WTC11 (cell line): ENCODE measurements around the gene ZC3H12C. TPM values are rescaled to one million over a fixed set of nuclear protein-coding genes. Genes with fewer than 3 reads are reported as not detected.

Experiments
- ATAC-seq: fragments of 200-7000 bp; cut with Tn5 transposase; 2 replicates; pipeline ENCODE4 v1.10.0; 2021; ENCODE audit warnings: mild to moderate bottlenecking, moderate library complexity
- CTCF ChIA-PET: fragments of 300-600 bp; sonication (Branson Sonifier 250); formaldehyde crosslinking; loops from one replicate; lab custom pipeline; 2021; ENCODE audit warnings: antibody characterized with exemption; lab: Charles Lee
- POLR2A ChIA-PET: fragments of 350-600 bp; sonication (Branson Sonifier 250); formaldehyde crosslinking; loops from one replicate; lab custom pipeline; 2021; ENCODE audit warnings: antibody characterized with exemption; lab: Charles Lee
- DNase-seq: peaks from one replicate; pipeline ENCODE4 v3.0.0; 2021; ENCODE audit warnings: low spot score
- H3K27ac Mint-ChIP-seq: 2 replicates; pipeline ENCODE4 v1.8.0; 2021; ENCODE audit warnings: mixed read lengths
- H3K27me3 Mint-ChIP-seq: 2 replicates; pipeline ENCODE4 v1.8.0; 2021; ENCODE audit warnings: low read depth, mild to moderate bottlenecking, moderate library complexity, mixed read lengths
- H3K36me3 Mint-ChIP-seq: 2 replicates; pipeline ENCODE4 v1.8.0; 2021; ENCODE audit warnings: mixed read lengths
- H3K4me1 Mint-ChIP-seq: 2 replicates; pipeline ENCODE4 v1.8.0; 2022; ENCODE audit warnings: mixed read lengths
- H3K4me3 Mint-ChIP-seq: 2 replicates; pipeline ENCODE4 v1.8.0; 2021; ENCODE audit warnings: mild to moderate bottlenecking, moderate library complexity, mixed read lengths
- H3K9me3 Mint-ChIP-seq: 2 replicates; pipeline ENCODE4 v1.8.0; 2021; ENCODE audit warnings: mixed read lengths
- ATF1 ChIP-seq: sonication (generic); formaldehyde crosslinking; IDR thresholded peaks from 2 replicates; pipeline ENCODE4 v1.8.1; 2023; ENCODE audit warnings: mild to moderate bottlenecking, moderate library complexity, missing genetic modification reagents
- CBFB ChIP-seq: sonication (generic); formaldehyde crosslinking; IDR thresholded peaks from 2 replicates; pipeline ENCODE4 v1.8.1; 2022; ENCODE audit warnings: mild to moderate bottlenecking, low read depth, missing genetic modification reagents
- FOXJ3 ChIP-seq: sonication (generic); formaldehyde crosslinking; IDR thresholded peaks from 2 replicates; pipeline ENCODE4 v1.9.0; 2021; ENCODE audit warnings: missing genetic modification reagents, mild to moderate bottlenecking, borderline replicate concordance
- FOXP1 ChIP-seq: sonication (generic); formaldehyde crosslinking; IDR thresholded peaks from 2 replicates; pipeline ENCODE4 v1.8.0; 2022; ENCODE audit warnings: missing genetic modification reagents, mild to moderate bottlenecking, moderate library complexity, borderline replicate concordance
- GTF2I ChIP-seq: fragments of 250-450 bp; sonication (Bioruptor Pico); conservative IDR thresholded peaks from 2 replicates; pipeline ENCODE4 v1.4.0; 2021; ENCODE audit warnings: mild to moderate bottlenecking
- JAZF1 ChIP-seq: fragments of 250-450 bp; sonication (Bioruptor Pico); IDR thresholded peaks from 2 replicates; pipeline ENCODE4 v1.9.0; 2021; ENCODE audit warnings: moderate library complexity, mild to moderate bottlenecking, inconsistent platforms
- NFATC4 ChIP-seq: fragments of 250-450 bp; sonication (Bioruptor Pico); IDR thresholded peaks from 2 replicates; pipeline ENCODE4 v1.9.0; 2021; ENCODE audit warnings: mild to moderate bottlenecking
- OVOL2 ChIP-seq: fragments of 250-450 bp; sonication (Bioruptor Pico); IDR thresholded peaks from 2 replicates; pipeline ENCODE4 v1.9.0; 2021; ENCODE audit warnings: mild to moderate bottlenecking, borderline replicate concordance
- SMAD3 ChIP-seq: sonication (generic); formaldehyde crosslinking; IDR thresholded peaks from 2 replicates; pipeline ENCODE4 v1.8.0; 2022; ENCODE audit warnings: missing genetic modification reagents, mild to moderate bottlenecking, borderline replicate concordance
- SP1 ChIP-seq: sonication (generic); formaldehyde crosslinking; conservative IDR thresholded peaks from 2 replicates; pipeline ENCODE4 v1.8.1; 2022; ENCODE audit warnings: missing genetic modification reagents
- TCF7 ChIP-seq: sonication (generic); formaldehyde crosslinking; IDR thresholded peaks from 2 replicates; pipeline ENCODE4 v1.8.0; 2022; ENCODE audit warnings: mild to moderate bottlenecking, low read depth, missing genetic modification reagents, moderate library complexity
- TEAD4 ChIP-seq: sonication (generic); formaldehyde crosslinking; IDR thresholded peaks from 2 replicates; pipeline ENCODE4 v1.8.0; 2022; ENCODE audit warnings: mild to moderate bottlenecking, missing genetic modification reagents
- ZNF263 ChIP-seq: sonication (generic); formaldehyde crosslinking; IDR thresholded peaks from 2 replicates; pipeline ENCODE4 v1.8.1; 2022; ENCODE audit warnings: low read depth, mild to moderate bottlenecking, moderate library complexity, missing genetic modification reagents
- ZNF396 ChIP-seq: fragments of 250-450 bp; sonication (Bioruptor Pico); IDR thresholded peaks from 2 replicates; pipeline ENCODE4 v1.8.0; 2021; ENCODE audit warnings: mild to moderate bottlenecking, moderate library complexity, borderline replicate concordance
- ZNF416 ChIP-seq: fragments of 250-450 bp; sonication (Bioruptor Pico); IDR thresholded peaks from 2 replicates; pipeline ENCODE4 v1.9.0; 2021; ENCODE audit warnings: mild to moderate bottlenecking, inconsistent platforms
- ZNF423 ChIP-seq: fragments of 250-450 bp; sonication (Bioruptor Pico); IDR thresholded peaks from 2 replicates; pipeline ENCODE4 v2.1.2; 2022; ENCODE audit warnings: mild to moderate bottlenecking, moderate library complexity
- ZNF671 ChIP-seq: fragments of 250-450 bp; sonication (Bioruptor Pico); IDR thresholded peaks from 2 replicates; pipeline ENCODE4 v1.8.0; 2021; ENCODE audit warnings: mild to moderate bottlenecking
- total RNA-seq: library from RNA; stranded (reverse); gene quantifications from 3 replicates; pipeline ENCODE4 v1.2.3, GENCODE V29; 2021
- TF ChIP-seq, protein P1 (sequence below): sonication (generic); formaldehyde crosslinking; conservative IDR thresholded peaks from 2 replicates; pipeline ENCODE4 v1.8.1; 2023; ENCODE audit warnings: mild to moderate bottlenecking, low read depth, missing genetic modification reagents, moderate library complexity
- TF ChIP-seq, protein P2 (sequence below): sonication (generic); formaldehyde crosslinking; IDR thresholded peaks from 2 replicates; pipeline ENCODE4 v1.8.1; 2023; ENCODE audit warnings: mild to moderate bottlenecking, missing genetic modification reagents
- TF ChIP-seq, protein P3 (sequence below): sonication (generic); formaldehyde crosslinking; IDR thresholded peaks from 2 replicates; pipeline ENCODE4 v1.8.1; 2023; ENCODE audit warnings: mild to moderate bottlenecking, missing genetic modification reagents
- TF ChIP-seq, protein P4 (sequence below): sonication (generic); formaldehyde crosslinking; IDR thresholded peaks from 2 replicates; pipeline ENCODE4 v1.8.1; 2022; ENCODE audit warnings: missing genetic modification reagents, borderline replicate concordance
- TF ChIP-seq, protein P5 (sequence below): fragments of 250-450 bp; sonication (Bioruptor Pico); IDR thresholded peaks from 2 replicates; pipeline ENCODE4 v1.8.0; 2021; ENCODE audit warnings: mild to moderate bottlenecking
- TF ChIP-seq, protein P6 (sequence below): fragments of 250-450 bp; sonication (Bioruptor Pico); conservative IDR thresholded peaks from 2 replicates; pipeline ENCODE4 v1.9.0; 2021; ENCODE audit warnings: mild to moderate bottlenecking

ZC3H12C gene
- total RNA-seq, 1 experiment from 2014 or later = 2.4 TPM

DNA sequence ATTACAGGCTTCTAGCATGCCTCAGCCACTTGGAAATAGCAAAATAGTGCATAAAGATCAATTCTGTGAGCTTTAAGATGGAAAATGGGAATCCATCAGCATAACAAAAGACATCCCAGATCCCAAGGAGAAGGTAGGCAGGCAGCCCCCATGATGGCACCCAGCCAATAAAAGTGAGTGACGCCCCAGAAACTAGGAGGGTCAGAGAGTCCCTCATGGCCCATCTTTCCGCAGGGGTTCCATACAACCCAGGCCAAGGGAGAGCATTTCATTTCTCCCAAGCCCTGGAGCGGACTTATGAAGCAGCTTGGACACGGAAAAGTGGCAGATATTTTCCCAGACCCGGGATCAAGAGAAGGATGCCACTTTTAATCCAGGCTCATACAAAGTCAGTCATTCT, 93.3 kb downstream of the ZC3H12C start:
- peaks cover 4% of the 10 kb centered on the region; the same call in 1 of the 2 replicates for H3K27me3 Mint-ChIP-seq
- no peak for DNase-seq
- H3K4me1 Mint-ChIP-seq = peaks cover 27% of the 10 kb centered on the region
- POLR2A ChIA-PET = no interaction called here
- no peak; the same call in none of the 2 replicates for ATAC-seq
- no peak overlapping the region for H3K27ac Mint-ChIP-seq
- CTCF ChIA-PET = interaction anchor here (1.4 kb wide), 1 partner anchor 249 kb away, joined by 4 read pairs; no protein-coding TSS in a partner anchor
- no peak overlapping the region for H3K4me3 Mint-ChIP-seq
- no peaks in the 10 kb centered on the region for H3K36me3 Mint-ChIP-seq
- no peak for TF ChIP-seq JAZF1 (CRISPR knock-in tag)
- no peak for TF ChIP-seq GTF2I (CRISPR knock-in tag)
- no peak for TF ChIP-seq ZNF396 (CRISPR knock-in tag)
- TF ChIP-seq, protein P1, sequence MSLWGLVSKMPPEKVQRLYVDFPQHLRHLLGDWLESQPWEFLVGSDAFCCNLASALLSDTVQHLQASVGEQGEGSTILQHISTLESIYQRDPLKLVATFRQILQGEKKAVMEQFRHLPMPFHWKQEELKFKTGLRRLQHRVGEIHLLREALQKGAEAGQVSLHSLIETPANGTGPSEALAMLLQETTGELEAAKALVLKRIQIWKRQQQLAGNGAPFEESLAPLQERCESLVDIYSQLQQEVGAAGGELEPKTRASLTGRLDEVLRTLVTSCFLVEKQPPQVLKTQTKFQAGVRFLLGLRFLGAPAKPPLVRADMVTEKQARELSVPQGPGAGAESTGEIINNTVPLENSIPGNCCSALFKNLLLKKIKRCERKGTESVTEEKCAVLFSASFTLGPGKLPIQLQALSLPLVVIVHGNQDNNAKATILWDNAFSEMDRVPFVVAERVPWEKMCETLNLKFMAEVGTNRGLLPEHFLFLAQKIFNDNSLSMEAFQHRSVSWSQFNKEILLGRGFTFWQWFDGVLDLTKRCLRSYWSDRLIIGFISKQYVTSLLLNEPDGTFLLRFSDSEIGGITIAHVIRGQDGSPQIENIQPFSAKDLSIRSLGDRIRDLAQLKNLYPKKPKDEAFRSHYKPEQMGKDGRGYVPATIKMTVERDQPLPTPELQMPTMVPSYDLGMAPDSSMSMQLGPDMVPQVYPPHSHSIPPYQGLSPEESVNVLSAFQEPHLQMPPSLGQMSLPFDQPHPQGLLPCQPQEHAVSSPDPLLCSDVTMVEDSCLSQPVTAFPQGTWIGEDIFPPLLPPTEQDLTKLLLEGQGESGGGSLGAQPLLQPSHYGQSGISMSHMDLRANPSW (CRISPR knock-in tag) = no peak
- TF ChIP-seq ZNF423 (CRISPR knock-in tag) = no peak
- TF ChIP-seq FOXJ3 (CRISPR knock-in tag) = no peak
- no peak for TF ChIP-seq ZNF263 (CRISPR knock-in tag)
- TF ChIP-seq, protein P2, sequence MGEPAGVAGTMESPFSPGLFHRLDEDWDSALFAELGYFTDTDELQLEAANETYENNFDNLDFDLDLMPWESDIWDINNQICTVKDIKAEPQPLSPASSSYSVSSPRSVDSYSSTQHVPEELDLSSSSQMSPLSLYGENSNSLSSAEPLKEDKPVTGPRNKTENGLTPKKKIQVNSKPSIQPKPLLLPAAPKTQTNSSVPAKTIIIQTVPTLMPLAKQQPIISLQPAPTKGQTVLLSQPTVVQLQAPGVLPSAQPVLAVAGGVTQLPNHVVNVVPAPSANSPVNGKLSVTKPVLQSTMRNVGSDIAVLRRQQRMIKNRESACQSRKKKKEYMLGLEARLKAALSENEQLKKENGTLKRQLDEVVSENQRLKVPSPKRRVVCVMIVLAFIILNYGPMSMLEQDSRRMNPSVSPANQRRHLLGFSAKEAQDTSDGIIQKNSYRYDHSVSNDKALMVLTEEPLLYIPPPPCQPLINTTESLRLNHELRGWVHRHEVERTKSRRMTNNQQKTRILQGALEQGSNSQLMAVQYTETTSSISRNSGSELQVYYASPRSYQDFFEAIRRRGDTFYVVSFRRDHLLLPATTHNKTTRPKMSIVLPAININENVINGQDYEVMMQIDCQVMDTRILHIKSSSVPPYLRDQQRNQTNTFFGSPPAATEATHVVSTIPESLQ (CRISPR knock-in tag) = no peak
- TF ChIP-seq, protein P3, sequence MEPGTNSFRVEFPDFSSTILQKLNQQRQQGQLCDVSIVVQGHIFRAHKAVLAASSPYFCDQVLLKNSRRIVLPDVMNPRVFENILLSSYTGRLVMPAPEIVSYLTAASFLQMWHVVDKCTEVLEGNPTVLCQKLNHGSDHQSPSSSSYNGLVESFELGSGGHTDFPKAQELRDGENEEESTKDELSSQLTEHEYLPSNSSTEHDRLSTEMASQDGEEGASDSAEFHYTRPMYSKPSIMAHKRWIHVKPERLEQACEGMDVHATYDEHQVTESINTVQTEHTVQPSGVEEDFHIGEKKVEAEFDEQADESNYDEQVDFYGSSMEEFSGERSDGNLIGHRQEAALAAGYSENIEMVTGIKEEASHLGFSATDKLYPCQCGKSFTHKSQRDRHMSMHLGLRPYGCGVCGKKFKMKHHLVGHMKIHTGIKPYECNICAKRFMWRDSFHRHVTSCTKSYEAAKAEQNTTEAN (CRISPR knock-in tag) = no peak
- no peak for TF ChIP-seq ZNF671
- TF ChIP-seq, protein P4, sequence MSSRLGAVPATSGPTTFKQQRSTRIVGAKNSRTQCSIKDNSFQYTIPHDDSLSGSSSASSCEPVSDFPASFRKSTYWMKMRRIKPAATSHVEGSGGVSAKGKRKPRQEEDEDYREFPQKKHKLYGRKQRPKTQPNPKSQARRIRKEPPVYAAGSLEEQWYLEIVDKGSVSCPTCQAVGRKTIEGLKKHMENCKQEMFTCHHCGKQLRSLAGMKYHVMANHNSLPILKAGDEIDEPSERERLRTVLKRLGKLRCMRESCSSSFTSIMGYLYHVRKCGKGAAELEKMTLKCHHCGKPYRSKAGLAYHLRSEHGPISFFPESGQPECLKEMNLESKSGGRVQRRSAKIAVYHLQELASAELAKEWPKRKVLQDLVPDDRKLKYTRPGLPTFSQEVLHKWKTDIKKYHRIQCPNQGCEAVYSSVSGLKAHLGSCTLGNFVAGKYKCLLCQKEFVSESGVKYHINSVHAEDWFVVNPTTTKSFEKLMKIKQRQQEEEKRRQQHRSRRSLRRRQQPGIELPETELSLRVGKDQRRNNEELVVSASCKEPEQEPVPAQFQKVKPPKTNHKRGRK (CRISPR knock-in tag) = no peak
- TF ChIP-seq ATF1 (CRISPR knock-in tag) = no peak
- TF ChIP-seq FOXP1 (CRISPR knock-in tag) = no peak
- no peak for TF ChIP-seq TEAD4 (CRISPR knock-in tag)
- TF ChIP-seq NFATC4 (CRISPR knock-in tag) = no peak
- no peak for TF ChIP-seq CBFB (CRISPR knock-in tag)
- TF ChIP-seq ZNF416 (CRISPR knock-in tag) = no peak
- H3K9me3 Mint-ChIP-seq = no peaks in the 10 kb centered on the region

DNA sequence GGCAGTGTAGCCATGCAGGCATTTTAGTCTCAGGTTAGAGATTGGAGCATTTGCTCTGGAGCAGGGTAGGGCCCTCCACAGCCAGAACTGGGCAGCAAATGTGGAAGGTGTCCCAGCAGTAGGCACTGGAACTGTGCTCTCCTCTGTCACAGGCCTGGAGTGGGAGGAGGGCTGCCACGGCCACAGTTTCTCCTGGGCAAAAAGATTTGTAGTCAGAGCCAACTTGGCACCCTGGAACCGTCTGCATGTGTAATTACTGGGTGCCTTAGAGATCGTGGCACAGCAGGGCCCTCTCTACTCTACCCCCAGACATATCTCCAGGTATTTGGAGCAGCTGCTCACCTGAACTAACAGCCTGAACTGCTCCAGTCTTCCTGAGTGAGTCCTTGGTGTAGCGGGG, 93.7 kb downstream of the ZC3H12C start:
- ChIA-PET POLR2A (no interaction called here), CTCF (interaction anchor here (0.8 kb wide), 1 partner anchor 14 kb away, joined by 4 read pairs; no protein-coding TSS in a partner anchor)
- TF ChIP-seq OVOL2 = no peak
- TF ChIP-seq SMAD3 (CRISPR knock-in tag) = no peak
- TF ChIP-seq TCF7 (CRISPR knock-in tag) = no peak
- TF ChIP-seq, protein P5, sequence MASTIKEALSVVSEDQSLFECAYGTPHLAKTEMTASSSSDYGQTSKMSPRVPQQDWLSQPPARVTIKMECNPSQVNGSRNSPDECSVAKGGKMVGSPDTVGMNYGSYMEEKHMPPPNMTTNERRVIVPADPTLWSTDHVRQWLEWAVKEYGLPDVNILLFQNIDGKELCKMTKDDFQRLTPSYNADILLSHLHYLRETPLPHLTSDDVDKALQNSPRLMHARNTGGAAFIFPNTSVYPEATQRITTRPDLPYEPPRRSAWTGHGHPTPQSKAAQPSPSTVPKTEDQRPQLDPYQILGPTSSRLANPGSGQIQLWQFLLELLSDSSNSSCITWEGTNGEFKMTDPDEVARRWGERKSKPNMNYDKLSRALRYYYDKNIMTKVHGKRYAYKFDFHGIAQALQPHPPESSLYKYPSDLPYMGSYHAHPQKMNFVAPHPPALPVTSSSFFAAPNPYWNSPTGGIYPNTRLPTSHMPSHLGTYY (CRISPR knock-in tag) = no peak
- TF ChIP-seq SP1 = no peak
- TF ChIP-seq, protein P6, sequence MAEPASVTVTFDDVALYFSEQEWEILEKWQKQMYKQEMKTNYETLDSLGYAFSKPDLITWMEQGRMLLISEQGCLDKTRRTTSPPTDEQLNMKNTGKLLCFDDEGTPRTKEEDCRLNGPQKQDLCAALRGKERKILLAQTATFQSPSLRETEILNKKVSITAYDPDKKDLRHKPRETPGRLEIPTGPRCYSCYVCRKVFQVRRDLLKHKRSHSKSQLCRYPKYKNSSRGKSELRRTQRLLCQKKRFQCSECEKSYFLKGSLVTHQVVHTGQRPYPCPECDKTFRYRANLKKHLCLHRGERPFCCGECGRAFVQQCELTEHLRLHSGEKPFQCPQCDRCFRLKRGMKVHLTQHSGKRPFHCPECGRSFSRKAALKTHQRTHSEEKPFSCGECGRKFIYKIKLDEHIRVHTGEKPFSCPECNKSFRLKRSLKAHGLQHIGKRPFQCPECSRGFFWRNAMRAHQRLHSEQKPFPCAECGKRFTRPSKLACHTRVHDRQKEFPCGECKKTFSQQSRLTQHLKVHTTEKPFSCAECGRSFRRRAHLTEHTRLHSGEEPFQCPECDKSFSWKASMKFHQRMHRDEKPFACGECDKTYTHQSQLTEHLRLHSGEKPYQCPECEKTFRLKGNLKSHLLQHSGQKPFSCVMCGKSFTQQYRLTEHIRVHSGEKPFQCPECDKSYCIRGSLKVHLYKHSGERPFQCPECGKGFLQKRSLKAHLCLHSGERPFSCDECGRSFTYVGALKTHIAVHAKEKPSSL (CRISPR knock-in tag) = no peak
- Mint-ChIP-seq H3K36me3 (no peaks in the 10 kb centered on the region), H3K4me1 (peaks cover 27% of the 10 kb centered on the region), H3K27ac (no peak overlapping the region), H3K9me3 (no peaks in the 10 kb centered on the region), H3K4me3 (no peak overlapping the region), H3K27me3 (peaks cover 4% of the 10 kb centered on the region; the same call in 1 of the 2 replicates)
- DNase-seq (no peak), ATAC-seq (no peak)
